HEK293 (cell line): ENCODE measurements around the gene ETS2.

Experiments used
- CTCF ChIA-PET: fragments of 350-600 bp; formaldehyde crosslinking; extraction: SDS; loops from one replicate; lab custom pipeline; 2021; ENCODE audit warnings: antibody characterized with exemption; lab: Yijun Ruan, JAX
- POLR2A ChIA-PET: fragments of 300-600 bp; formaldehyde crosslinking; extraction: SDS; loops from one replicate; lab custom pipeline; 2020; ENCODE audit warnings: antibody characterized with exemption, inconsistent platforms; lab: Yijun Ruan, JAX
- H3K27ac ChIP-seq: fragments of 200-500 bp; sonication (Bioruptor generic); 2 replicates; pipeline ENCODE4 v1.5.1; 2014; ENCODE audit warnings: low read depth, low read length, control low read depth, inconsistent platforms; ENCODE audit errors: extremely low read depth
- H3K36me3 ChIP-seq, 2 experiments: fragments of 200-500 bp in 1 of 2; sonication (Bioruptor generic) in 1 of 2; 1 replicate in 1 of 2; 2 replicates in 1 of 2; pipeline ENCODE4 v1.5.1; 2014 to 2017; ENCODE audit warnings: inconsistent platforms in 2 of 2, low read length in 2 of 2; ENCODE audit not compliant: control insufficient read depth in 2 of 2, insufficient read depth in 1 of 2
- H3K4me1 ChIP-seq: fragments of 200-500 bp; sonication (Bioruptor generic); 2 replicates; pipeline ENCODE4 v1.5.1; 2014; ENCODE audit warnings: mild to moderate bottlenecking, low read length, inconsistent platforms; ENCODE audit not compliant: control insufficient read depth, insufficient read depth
- H3K4me3 ChIP-seq: 2 replicates; pipeline ENCODE4 v1.5.1; 2011; ENCODE audit warnings: low read depth, mild to moderate bottlenecking, control low read depth, low read length, moderate library complexity
- H3K9me3 ChIP-seq: fragments of 200-500 bp; sonication (Bioruptor generic); 2 replicates; pipeline ENCODE4 v1.5.1; 2014; ENCODE audit warnings: low read depth, low read length, inconsistent platforms; ENCODE audit not compliant: control insufficient read depth, insufficient read depth
- AEBP2 ChIP-seq: fragments of 450-650 bp; formaldehyde crosslinking; IDR thresholded peaks from 2 replicates; pipeline ENCODE4 v1.5.1; 2016; ENCODE audit warnings: missing biosample characterization, missing genetic modification characterization, borderline replicate concordance
- GLI4 ChIP-seq: fragments of 450-650 bp; formaldehyde crosslinking; IDR thresholded peaks from 2 replicates; pipeline ENCODE4 v1.5.1; 2016; ENCODE audit warnings: missing biosample characterization, missing genetic modification characterization
- GLIS2 ChIP-seq: fragments of 450-650 bp; formaldehyde crosslinking; IDR thresholded peaks from 2 replicates; pipeline ENCODE4 v1.5.1; 2016; ENCODE audit warnings: missing biosample characterization, missing genetic modification characterization
- KLF10 ChIP-seq: fragments of 450-650 bp; IDR thresholded peaks from 2 replicates; pipeline ENCODE4 v1.5.1; 2018; ENCODE audit warnings: missing biosample characterization, mild to moderate bottlenecking, missing genetic modification characterization
- KLF7 ChIP-seq: fragments of 450-650 bp; formaldehyde crosslinking; IDR thresholded peaks from 2 replicates; pipeline ENCODE4 v1.5.1; 2016; ENCODE audit warnings: missing biosample characterization, missing genetic modification characterization, borderline replicate concordance
- OSR2 ChIP-seq: fragments of 450-650 bp; formaldehyde crosslinking; IDR thresholded peaks from 2 replicates; pipeline ENCODE4 v1.5.1; 2016; ENCODE audit warnings: missing biosample characterization, missing genetic modification characterization
- SALL2 ChIP-seq: fragments of 450-650 bp; formaldehyde crosslinking; IDR thresholded peaks from 2 replicates; pipeline ENCODE4 v1.5.0; 2017; ENCODE audit warnings: missing biosample characterization, mild to moderate bottlenecking, missing genetic modification characterization, borderline replicate concordance
- SP7 ChIP-seq: fragments of 450-650 bp; formaldehyde crosslinking; IDR thresholded peaks from 2 replicates; pipeline ENCODE4 v1.5.1; 2016; ENCODE audit warnings: missing biosample characterization, missing genetic modification characterization
- YY2 ChIP-seq: fragments of 450-650 bp; formaldehyde crosslinking; IDR thresholded peaks from 2 replicates; pipeline ENCODE4 v1.5.1; 2016; ENCODE audit warnings: missing biosample characterization, missing genetic modification characterization
- ZFP37 ChIP-seq: fragments of 450-650 bp; formaldehyde crosslinking; IDR thresholded peaks from 2 replicates; pipeline ENCODE4 v1.5.1; 2016; ENCODE audit warnings: missing biosample characterization, missing genetic modification characterization
- ZFP41 ChIP-seq: fragments of 450-650 bp; formaldehyde crosslinking; IDR thresholded peaks from 2 replicates; pipeline ENCODE4 v1.5.1; 2016; ENCODE audit warnings: missing biosample characterization, missing genetic modification characterization, borderline replicate concordance
- ZFP69B ChIP-seq: fragments of 450-650 bp; formaldehyde crosslinking; IDR thresholded peaks from 2 replicates; pipeline ENCODE4 v1.5.1; 2016; ENCODE audit warnings: missing biosample characterization, missing genetic modification characterization
- ZNF132 ChIP-seq: fragments of 450-650 bp; formaldehyde crosslinking; IDR thresholded peaks from 2 replicates; pipeline ENCODE4 v1.5.1; 2017; ENCODE audit warnings: missing biosample characterization, missing genetic modification characterization, borderline replicate concordance
- ZNF266 ChIP-seq: fragments of 450-650 bp; formaldehyde crosslinking; IDR thresholded peaks from 2 replicates; pipeline ENCODE4 v1.5.1; 2016; ENCODE audit warnings: missing biosample characterization, missing genetic modification characterization, low read depth
- ZNF324 ChIP-seq: fragments of 450-650 bp; formaldehyde crosslinking; IDR thresholded peaks from 2 replicates; pipeline ENCODE4 v1.5.1; 2016; ENCODE audit warnings: missing biosample characterization, missing genetic modification characterization
- ZNF362 ChIP-seq: fragments of 450-650 bp; formaldehyde crosslinking; IDR thresholded peaks from 2 replicates; pipeline ENCODE4 v1.5.1; 2016; ENCODE audit warnings: missing biosample characterization, missing genetic modification characterization
- ZNF433 ChIP-seq: fragments of 450-650 bp; formaldehyde crosslinking; IDR thresholded peaks from 2 replicates; pipeline ENCODE4 v1.5.1; 2016; ENCODE audit warnings: missing biosample characterization, missing genetic modification characterization, low read depth
- ZNF529 ChIP-seq: fragments of 450-650 bp; formaldehyde crosslinking; IDR thresholded peaks from 2 replicates; pipeline ENCODE4 v1.5.1; 2017; ENCODE audit warnings: missing genetic modification characterization, missing biosample characterization; ENCODE audit not compliant: insufficient replicate concordance
- ZNF585B ChIP-seq: fragments of 450-650 bp; formaldehyde crosslinking; IDR thresholded peaks from 2 replicates; pipeline ENCODE4 v1.5.1; 2016; ENCODE audit warnings: missing biosample characterization, missing genetic modification characterization
- ZNF664 ChIP-seq: fragments of 450-650 bp; formaldehyde crosslinking; IDR thresholded peaks from 2 replicates; pipeline ENCODE4 v1.5.1; 2016; ENCODE audit warnings: missing biosample characterization, missing genetic modification characterization
- ZNF777 ChIP-seq: fragments of 450-650 bp; formaldehyde crosslinking; IDR thresholded peaks from 2 replicates; pipeline ENCODE4 v1.5.1; 2017; ENCODE audit warnings: missing biosample characterization, missing genetic modification characterization, borderline replicate concordance
- ZNF843 ChIP-seq: fragments of 450-650 bp; formaldehyde crosslinking; IDR thresholded peaks from 2 replicates; pipeline ENCODE4 v1.5.1; 2016; ENCODE audit warnings: missing biosample characterization, missing genetic modification characterization
- ZSCAN30 ChIP-seq: fragments of 450-650 bp; IDR thresholded peaks from 2 replicates; pipeline ENCODE4 v1.5.1; 2018; ENCODE audit warnings: missing biosample characterization, mild to moderate bottlenecking, missing genetic modification characterization, moderate library complexity
- TF ChIP-seq, protein P1 (sequence below): fragments of 450-650 bp; IDR thresholded peaks from 2 replicates; pipeline ENCODE4 v1.5.1; 2018; ENCODE audit warnings: missing biosample characterization, mild to moderate bottlenecking, missing genetic modification characterization
- TF ChIP-seq, protein P2 (sequence below): fragments of 450-650 bp; formaldehyde crosslinking; IDR thresholded peaks from 2 replicates; pipeline ENCODE4 v1.5.1; 2017; ENCODE audit warnings: missing biosample characterization, missing genetic modification characterization

ETS2 gene

DNA sequence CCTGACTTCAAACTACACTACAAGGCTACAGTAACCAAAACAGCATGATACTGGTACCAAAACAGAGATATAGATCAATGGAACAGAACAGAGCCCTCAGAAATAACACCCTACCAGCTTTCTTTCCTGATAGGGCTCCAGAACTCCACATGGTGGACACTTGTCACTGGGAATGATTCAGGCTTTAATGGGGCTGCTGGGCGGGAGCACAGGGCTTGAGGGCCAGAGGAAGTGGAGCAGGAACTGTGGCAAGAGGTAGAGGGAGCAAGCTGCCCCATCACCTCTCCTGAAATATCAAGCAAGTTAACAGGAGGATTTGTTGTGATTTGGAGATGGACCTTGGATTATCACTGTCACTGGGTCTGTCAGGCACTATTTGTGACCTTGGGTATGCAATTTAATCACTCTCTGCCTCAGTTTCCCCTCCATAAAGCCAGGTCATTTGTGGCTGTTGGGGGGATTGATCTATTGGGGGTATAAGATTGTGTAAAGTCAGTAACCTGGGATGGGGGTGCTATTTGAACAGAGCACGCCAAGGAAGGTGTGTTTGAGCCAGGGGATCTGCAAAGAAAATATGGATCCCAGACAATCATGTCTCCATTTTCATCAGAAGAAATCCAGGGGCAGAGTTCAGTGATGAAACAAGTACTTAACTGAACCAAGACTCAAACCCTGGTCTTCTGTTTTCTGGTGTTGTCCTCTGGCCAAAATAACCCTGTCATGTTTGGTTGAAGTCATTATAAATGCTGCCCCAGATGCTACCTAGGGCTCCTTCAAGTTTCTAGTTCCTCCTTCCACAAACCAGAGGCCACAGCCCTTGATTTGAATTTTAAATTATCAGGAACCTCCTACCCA is 25.2 kb downstream of the ETS2 start:
- ChIA-PET POLR2A (no interaction called here), CTCF (interaction anchor here (0.6 to 1.0 kb wide), 3 partner anchors 43 to 228 kb away, joined by 3 read pairs; no protein-coding TSS in a partner anchor)
- Histone ChIP-seq H3K4me1 (no peaks in the 10 kb centered on the region), H3K4me3 (no peak overlapping the region), H3K36me3 (no peaks in the 10 kb centered on the region), H3K27ac (no peak overlapping the region), H3K9me3 (no peaks in the 10 kb centered on the region; the same call in 1 of the 2 replicates)
- no peak for TF ChIP-seq ZNF664 (tag by site-specific recombination)
- TF ChIP-seq, protein P1, sequence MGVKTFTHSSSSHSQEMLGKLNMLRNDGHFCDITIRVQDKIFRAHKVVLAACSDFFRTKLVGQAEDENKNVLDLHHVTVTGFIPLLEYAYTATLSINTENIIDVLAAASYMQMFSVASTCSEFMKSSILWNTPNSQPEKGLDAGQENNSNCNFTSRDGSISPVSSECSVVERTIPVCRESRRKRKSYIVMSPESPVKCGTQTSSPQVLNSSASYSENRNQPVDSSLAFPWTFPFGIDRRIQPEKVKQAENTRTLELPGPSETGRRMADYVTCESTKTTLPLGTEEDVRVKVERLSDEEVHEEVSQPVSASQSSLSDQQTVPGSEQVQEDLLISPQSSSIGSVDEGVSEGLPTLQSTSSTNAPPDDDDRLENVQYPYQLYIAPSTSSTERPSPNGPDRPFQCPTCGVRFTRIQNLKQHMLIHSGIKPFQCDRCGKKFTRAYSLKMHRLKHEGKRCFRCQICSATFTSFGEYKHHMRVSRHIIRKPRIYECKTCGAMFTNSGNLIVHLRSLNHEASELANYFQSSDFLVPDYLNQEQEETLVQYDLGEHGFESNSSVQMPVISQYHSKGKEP (tag by site-specific recombination) = no peak
- TF ChIP-seq ZNF843 = no peak
- TF ChIP-seq ZFP69B (tag by site-specific recombination) = no peak
- no peak for TF ChIP-seq ZNF433 (tag by site-specific recombination)

- Histone ChIP-seq H3K4me3 (no peak overlapping the region), H3K4me1 (no peaks in the 10 kb centered on the region), H3K27ac (no peak overlapping the region), H3K9me3 (no peaks in the 10 kb centered on the region; the same call in 1 of the 2 replicates), H3K36me3 (no peaks in the 10 kb centered on the region)
- POLR2A ChIA-PET = no interaction called here
- CTCF ChIA-PET = interaction anchor here (0.5 to 1.0 kb wide), 4 partner anchors 44 to 141 kb away, joined by 3 to 4 read pairs (median 3); no protein-coding TSS in a partner anchor
- TF ChIP-seq ZNF132 (no peak), ZNF529 (tag by site-specific recombination) (no peak), ZSCAN30 (tag by site-specific recombination) (no peak), KLF10 (no peak), ZNF777 (tag by site-specific recombination) (no peak), SALL2 (tag by site-specific recombination) (no peak), ZNF266 (tag by site-specific recombination) (no peak), ZFP37 (no peak), ZNF362 (tag by site-specific recombination) (no peak), ZNF324 (0 out of 2 replicates have a peak, but pooled peaks have one; percentile 57), GLI4 (no peak), ZFP41 (no peak), KLF7 (no peak), AEBP2 (no peak), ZNF585B (no peak), OSR2 (tag by site-specific recombination) (no peak), YY2 (no peak), SP7 (tag by site-specific recombination) (peak; percentile 50), GLIS2 (no peak)
- TF ChIP-seq, protein P2, sequence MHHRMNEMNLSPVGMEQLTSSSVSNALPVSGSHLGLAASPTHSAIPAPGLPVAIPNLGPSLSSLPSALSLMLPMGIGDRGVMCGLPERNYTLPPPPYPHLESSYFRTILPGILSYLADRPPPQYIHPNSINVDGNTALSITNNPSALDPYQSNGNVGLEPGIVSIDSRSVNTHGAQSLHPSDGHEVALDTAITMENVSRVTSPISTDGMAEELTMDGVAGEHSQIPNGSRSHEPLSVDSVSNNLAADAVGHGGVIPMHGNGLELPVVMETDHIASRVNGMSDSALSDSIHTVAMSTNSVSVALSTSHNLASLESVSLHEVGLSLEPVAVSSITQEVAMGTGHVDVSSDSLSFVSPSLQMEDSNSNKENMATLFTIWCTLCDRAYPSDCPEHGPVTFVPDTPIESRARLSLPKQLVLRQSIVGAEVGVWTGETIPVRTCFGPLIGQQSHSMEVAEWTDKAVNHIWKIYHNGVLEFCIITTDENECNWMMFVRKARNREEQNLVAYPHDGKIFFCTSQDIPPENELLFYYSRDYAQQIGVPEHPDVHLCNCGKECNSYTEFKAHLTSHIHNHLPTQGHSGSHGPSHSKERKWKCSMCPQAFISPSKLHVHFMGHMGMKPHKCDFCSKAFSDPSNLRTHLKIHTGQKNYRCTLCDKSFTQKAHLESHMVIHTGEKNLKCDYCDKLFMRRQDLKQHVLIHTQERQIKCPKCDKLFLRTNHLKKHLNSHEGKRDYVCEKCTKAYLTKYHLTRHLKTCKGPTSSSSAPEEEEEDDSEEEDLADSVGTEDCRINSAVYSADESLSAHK (tag by site-specific recombination) = no peak
These were observed 26.1 kb downstream of the ETS2 start for GRCh38 chr21:38831526-38832467.
